NT2/D1 (cell line): ENCODE results near the gene EXOC7.

Experiments
- YY1 ChIP-seq: IDR thresholded peaks from 2 replicates; pipeline ENCODE4 v1.6.1; 2011; ENCODE audit not compliant: insufficient read length, insufficient read depth
- ZNF274 ChIP-seq: IDR thresholded peaks from 2 replicates; pipeline ENCODE4 v1.6.1; 2011; ENCODE audit warnings: mild to moderate bottlenecking, low read depth, low read length

- no peak for TF ChIP-seq YY1
- no peak for TF ChIP-seq ZNF274
Measured at GRCh38 chr17:76040376-76040775, 63.2 kb downstream of the EXOC7 start.
